HG03045 (cell line): ENCODE measurements around the gene ARPC5.
A peak's percentile ranks its signal among the peaks of the same experiment; 100 is the strongest.
"Not testable (repeated sequence)": the region's sequence is repeated elsewhere in the genome, so short reads cannot be mapped to it uniquely, and the experiment has no call there.

Source experiments
- ATAC-seq: cut with Tn5 transposase; IDR thresholded peaks from one replicate; pipeline ENCODE4 v1.9.1; 2021; ENCODE audit warnings: mild to moderate bottlenecking, moderate library complexity; ENCODE audit not compliant: unreplicated experiment

The ARPC5 gene

DNA sequence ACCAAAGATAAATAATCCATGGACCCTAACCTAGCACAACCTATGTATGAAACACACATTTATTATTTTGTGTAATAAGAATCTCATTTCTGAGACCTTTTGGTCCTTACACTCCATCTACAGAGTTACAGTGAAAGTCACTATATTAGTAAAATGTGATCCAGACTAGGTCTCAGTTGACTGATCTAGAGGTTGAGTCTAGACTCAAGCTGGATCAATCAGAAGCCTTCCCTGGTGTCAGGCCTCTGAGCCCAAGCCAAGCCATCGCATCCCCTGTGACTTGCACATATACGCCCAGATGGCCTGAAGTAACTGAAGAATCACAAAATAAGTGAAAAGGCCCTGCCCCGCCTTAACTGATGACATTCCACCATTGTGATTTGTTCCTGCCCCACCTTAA, 22.6 kb downstream of the ARPC5 start:
- not testable (repeated sequence) for ATAC-seq

DNA sequence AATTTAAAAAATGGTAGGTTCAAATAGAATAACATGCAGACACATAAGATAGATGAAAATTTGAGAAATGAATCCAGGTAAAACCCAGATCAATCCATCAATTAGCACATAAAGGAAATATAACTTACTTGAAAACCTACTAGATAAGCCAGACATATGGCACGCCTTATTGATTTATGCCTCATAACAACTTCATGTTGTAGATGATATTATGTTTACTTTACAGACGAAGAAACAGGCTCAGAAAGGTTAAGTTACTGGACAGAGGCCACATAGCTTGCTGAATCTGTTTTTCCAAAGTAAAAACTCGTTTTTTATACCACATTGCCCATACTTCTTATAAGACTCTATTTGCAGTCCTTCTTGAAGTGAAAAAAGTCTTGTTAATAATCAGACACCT, 23.2 kb downstream of the ARPC5 start:
- ATAC-seq = no peak

DNA sequence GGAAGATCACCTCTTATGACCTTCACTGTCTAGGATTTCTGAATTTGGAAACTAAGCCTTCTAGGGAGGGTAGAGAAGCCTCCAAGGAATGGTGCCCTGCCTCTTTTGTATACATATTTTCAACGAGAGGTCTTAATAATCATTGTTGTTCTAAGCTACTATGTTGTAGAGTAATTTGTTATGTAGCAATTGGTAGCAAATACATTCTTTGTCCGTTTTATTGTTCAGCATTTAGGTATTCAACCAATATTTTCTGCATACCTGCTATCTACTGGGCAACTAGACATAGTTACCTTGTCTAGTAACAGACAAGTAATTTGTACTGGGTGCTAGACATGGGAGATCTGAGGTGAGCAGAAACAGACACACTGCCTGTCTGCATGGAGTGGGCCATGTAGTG, 24.6 kb downstream of the ARPC5 start:
- ATAC-seq = no peak

DNA sequence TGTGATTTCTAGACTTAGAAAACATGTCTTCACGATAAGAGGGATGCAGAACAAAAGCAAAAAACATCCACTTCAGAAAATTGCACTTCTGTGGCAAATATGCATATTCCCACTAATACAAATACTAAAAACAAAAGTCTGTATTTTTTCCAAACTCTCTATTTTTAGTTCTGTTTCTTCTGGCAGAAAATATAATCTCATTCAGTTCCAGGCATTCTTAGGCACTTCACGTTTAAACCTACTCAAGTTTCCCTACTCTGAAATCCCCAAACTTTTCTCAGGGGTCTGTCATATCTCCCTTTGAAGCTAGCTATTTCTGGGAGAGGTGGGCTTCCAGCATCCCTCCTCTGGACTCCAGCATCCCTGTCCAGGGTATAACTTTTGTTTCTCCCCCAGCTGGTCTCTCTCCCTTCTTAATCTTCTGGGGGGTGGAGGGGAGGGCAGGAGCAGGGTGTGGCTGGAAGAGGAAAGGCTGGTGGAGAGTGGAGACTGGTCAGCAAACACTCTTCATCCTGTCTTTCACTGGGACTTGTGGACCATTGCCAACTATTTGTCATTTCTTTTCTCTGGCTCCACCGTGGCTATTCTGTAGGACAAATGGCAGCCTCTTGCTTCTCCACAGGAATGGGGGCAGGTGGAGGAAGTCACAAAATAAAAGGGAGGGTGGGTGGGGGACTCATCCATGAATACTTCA, 25.7 kb downstream of the ARPC5 start:
- no peak for ATAC-seq

DNA sequence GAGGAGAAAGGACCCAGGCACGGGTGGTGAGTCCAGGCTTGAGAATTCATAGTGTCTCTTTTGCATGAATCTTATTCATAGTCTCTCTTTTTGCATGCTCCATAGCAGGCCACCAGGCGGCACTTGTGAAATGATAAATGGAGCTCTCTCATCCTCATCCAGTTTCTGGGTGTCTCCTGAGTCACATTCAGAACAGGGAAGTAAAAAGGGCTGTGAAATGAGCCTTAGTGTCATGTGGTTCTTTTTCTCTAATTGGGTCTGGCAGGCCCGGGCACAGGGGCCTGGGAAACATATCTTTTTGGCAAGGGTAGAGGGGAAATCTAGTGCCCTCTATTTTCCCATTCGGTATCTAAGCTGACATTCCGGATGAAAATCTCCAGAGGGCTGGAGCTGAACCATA, 26.3 kb downstream of the ARPC5 start:
- peak; percentile 45 for ATAC-seq

DNA sequence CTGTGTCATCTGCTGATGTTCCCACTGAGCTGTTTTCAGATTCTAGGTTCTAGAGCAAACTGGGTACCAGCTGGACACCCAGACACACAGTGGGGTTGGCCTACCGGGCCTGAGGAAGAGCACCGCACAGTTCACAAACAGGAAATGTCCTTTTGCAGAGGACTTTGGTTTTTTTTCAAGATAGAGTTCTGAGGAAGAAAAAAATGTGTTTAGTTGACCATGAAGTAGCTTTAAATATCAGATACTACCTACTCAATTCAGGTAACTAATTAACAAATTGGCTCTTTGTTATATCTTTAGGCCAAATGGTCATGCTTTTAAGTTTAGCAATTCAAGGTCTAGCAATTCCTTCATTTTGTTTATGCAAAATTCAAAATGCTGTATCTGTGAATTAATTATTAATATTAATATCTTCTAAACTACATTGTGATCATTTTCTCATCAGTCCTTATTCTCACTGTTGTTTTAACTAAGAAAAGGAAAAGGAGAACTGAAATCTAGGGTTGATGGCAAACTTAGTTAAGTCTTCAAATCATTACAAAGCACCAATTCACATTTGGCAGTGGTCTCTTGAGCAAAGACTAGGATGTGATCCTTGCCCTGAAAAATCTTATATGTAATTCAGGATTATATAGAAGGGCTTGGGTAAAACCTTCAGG, 28.1 kb downstream of the ARPC5 start:
- ATAC-seq = no peak

DNA sequence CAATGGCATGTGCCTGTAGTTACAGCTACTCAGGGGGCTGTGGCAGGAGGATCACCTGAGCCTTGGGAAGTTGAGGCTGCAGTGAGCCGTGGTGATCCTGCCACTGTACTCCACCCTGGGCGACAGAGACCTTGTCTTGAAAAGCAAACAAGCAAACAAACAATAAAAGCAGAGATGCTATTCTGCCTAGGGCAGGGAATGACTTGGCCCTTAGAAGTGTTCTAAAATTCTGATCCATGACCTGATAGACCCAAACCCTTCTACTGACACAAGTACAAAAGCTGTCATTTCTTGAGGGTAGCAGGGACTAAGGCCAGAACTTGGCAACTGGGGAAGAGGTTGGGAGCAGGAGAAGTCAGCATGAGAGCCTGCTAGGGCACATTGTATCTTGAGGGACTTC, 29.7 kb downstream of the ARPC5 start:
- ATAC-seq = no peak

DNA sequence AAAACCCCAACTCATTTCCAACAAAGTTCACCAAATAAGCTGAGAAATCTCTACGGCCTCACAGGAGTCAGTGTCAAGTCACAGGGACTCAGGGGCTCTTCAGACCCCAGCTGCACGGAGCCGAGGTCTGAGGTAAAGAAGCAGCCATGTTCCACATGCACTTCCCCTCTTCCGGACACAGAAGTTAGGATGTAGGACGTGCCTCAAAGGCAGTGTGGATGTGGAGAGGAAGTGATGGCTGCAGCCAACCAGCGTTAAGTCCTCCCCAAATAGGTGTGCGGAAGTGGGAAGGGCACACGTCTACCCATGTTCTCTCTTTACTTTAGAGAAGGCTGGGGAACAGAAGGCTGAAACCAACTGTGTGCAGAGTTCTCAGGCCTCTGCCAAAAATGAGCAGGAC, 30.8 kb downstream of the ARPC5 start:
- no peak for ATAC-seq

DNA sequence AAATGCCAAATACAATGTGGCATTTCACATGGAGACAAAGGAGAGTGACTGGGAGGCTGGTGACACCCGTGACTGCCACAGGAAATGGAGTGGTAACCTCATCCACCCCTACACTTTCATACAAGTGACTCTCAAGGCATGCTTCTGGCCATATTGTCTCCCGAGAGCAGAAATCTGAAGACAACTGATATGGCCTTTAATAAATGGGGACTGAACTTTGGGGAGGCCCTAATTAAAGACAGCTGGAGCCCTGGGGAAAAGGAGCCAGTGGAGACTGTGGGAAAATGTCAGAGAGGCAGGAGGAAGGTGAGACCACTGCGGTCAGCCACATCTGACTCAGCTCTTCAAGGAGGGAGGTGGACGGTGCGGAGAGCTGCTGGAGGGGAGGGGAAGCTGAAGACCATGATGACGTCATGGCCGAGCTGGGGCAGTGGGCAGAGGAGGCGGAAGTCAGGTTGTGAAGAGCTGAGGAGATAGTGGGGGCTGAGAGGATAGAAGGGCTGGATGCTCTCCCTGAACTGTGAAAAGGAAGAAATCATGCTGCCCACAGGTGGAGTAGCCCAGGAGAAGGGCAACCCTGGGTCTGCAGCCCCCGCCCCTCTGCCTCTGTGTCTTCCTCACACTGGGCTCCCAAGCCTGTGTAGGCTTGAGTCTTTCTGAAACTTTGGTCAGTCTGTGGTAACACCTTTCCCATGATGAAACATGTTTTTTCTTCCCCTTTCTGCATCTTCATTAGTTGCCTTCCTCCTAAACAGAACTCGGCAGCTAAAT, 31.4 kb downstream of the ARPC5 start:
- ATAC-seq = no peak

DNA sequence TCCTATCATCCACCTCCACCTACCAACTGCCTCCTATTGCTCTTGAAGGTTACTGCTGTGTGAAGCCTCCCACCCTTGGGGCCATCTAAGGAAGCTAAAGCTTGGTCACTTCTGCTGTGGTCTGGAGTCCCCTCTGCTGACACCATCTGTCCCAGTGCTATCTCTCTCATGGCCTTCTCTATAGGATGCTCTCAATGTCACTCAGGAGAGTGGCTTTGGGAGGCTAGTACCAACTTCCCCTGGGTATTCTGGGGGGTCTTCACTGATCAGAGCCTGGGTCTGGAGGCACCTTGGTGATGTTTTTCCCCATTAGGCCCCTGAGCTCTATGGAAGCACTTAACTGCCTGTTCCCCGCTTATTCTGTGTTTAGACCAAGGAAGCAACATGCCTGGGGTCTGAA, 33.1 kb downstream of the ARPC5 start:
- no peak for ATAC-seq

DNA sequence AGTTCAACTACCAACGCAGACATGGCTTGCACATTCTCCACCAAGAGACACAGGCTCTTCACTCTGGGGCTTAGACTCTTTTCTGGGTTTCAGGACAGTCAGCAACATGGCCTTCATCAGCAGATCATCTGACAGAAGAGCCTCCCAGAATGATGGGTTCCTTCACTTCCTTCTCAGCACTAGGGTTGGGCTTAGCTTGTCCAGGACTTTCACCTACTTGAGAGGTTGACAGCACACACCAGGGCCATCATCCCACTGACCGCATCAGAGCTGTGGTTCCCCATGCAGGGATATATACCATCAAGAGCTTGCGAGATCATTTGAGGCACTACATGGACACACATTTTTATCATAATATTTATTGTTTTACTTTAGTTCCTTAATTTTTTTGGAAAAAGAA, 34.9 kb downstream of the ARPC5 start:
- no peak for ATAC-seq

DNA sequence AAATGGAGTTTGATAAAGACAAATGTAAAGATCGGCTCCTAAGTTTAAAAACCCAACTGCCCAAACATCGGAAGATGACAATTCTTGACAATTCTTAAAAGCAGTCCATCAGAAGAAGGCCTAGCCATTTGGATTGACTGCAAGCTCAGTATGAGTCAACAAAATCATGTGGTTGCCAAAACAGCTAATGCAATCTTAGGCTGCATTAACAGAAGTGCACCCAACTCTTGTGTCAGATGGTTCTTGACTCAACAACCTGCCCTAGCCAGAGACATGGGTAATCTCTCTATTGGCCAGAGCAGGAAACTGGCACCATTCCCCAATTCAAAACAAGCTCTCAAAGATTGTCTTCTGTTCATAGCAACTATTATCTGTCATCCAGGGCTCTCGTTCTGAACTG, 35.4 kb downstream of the ARPC5 start:
- ATAC-seq = no peak

DNA sequence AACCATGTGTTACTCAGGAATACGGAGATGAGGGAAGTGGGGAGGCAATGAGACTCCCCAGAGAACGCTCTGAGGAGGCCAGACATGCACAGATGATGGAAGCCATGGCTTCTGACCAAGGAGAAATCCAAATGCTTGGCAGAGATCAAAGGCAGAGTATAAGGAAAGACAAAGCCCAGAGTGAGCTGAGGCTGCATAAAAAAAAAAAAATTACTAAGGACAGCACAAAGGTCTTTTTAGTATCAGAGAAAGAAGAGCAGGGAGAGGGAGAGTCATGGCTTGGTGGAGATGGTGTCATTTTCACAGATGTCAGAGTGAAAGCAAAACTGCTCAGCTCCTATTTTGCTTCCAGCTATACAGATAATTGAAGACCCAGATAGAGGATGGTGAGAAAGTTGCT, 37.2 kb downstream of the ARPC5 start:
- peak; percentile 68 for ATAC-seq

DNA sequence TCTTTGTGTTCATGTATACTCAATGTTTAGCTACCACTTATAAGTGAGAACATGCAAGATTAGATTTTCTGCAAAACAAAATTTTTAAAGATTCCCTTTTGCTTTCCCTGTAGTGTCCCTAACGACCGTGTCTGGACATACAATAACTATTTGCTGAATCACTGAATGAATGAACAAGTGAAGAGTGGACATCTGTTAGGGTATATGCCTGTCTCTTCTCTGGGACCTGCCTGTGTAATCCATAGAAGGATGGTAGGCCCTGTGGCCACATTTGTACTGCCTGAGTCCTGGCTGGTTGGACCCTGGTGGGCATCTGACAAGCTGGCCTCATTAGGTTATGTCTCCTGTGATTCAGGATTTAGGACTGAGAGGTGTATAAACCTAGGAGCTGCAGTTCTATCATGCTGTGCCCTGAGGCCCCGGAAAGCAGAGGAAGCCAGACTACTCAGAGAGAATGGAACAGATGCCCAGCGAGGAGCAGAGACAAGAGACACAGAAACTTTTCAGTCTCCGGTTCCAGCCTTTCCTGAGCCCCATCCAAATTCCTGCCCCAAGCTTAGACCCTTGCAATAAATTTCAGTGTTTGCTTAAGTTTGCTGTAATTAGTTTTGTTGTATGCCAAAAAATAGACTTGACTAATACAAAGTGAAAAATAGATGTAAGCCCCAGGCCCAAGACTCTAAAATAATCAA, 37.8 kb downstream of the ARPC5 start:
- ATAC-seq = no peak

DNA sequence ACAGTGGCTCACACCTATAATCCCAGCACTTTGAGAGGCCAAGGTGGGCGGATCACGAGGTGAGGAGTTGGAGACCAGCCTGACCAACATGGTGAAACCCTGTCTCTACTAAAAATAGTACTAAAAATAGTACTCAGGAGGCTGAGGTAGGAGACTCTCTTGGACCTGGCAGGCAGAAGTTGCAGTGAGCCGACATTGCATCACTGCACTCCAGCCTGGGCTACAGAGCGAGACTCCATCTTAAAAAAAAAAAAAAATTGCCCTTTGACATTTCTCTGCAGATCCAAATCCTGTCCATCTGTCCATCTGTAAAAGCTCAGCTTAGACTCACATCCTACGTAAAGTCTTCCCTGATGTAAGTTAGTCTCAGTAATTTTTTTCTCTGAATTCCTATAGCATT, 39.1 kb downstream of the ARPC5 start:
- ATAC-seq = no peak

DNA sequence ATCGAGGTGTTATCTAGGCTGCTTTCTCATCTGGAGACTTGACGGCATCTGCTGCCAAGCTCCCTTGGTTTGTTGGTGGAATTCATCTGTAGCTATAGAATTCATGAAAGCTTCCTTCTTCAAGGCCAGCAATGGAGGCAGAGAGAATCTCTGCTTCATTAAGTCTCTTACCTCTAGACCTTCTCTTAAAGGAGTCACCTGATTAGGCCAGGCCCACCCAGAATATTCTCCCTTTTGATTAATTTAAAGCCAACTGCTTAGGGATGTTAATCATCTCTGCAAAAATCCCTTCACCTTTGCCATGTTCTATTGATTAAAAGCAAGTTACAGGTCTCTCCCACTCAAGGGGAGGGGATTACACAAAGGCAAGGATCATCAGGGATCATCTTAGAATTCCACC, 40.0 kb downstream of the ARPC5 start:
- ATAC-seq = no peak

DNA sequence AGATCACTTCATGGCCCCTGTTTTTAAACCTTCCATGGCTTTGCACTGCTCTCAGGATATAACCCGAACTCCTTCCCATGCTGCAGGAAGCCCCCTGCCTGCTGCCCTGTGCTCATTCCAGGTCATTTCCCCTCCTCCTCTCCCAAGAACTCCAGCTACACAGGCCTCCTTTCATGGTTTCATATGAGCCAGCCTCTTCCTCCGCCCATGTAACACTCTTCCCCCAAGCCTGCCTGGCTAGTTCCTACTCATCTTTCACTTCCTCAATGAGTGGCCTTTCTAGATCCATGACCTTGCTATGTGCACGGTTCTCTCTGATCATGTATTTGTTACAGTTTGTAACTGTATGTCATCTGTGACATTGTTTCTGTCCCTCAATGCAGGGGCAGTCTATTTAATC, 42.2 kb downstream of the ARPC5 start:
- ATAC-seq = peak; percentile 35

DNA sequence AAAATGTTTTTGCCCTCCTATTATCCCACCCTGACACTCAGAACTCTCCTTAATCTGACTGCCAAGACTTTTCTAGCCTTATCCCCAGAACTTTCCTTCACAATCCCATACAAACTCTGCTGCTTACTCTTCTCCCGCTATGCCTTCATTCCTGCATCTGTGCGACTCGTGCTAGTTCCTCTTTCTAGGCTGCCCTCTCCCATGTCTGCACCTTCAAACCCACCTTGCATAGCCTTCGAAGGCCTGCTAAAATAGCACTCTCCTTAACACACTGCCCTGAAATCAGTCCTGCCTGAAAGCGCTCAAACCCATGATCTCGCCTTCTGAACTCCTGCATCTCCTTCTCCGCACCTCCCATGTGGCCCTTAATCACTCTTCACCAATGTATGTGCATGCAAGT, 42.9 kb downstream of the ARPC5 start:
- ATAC-seq = no peak

DNA sequence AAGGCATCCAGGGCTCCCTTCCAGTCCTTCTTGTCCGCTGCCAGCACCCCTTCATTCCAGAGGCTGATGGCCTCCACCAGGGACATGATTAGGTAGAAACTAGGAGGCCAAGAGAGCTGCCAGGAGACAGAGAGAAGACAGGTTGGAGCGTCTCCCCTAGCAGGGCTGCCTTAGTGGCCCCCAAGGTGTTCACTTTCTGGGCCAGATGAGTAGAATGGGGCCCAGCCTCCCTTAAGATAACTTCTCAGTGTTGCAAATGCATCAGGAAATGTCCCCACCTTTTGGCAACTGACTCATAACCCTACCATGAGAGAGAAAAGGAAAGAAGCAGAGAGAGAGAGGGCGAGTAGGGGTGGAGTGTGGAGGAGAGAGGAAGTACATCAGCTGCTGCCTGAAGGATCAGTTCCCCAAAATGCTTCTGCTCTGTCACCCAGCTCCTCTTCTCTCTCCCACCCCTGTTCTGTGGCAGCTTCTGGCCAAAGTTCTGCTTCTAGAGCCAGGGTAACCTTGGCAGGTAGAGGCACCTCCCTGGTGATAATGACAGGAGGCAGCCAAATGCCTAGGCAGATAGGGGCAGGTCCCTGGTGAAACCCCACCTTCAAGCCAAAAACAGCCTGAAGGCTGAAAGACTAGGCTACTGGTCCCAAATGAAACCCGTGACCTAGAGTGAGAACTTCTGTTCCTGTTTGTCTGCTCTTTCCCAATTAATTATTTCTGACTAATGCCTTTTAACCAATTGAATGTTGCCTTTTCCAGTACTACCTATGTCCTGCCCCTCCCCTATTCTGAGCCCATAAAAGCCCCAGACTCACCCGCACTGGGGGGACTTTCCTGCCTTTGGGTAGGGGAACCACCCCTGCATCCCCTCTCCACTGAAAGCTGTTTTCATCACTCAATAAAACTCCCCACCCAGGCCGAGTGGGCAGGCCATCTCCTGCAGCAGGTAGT, 45.1 kb downstream of the ARPC5 start, which contains the start of gene NCF2:
NCF2 (minus strand) TSS at position 216 of the 948 bp plus-strand sequence; CDS start at position 86, 130 bp downstream.
- ATAC-seq = peak; percentile 85

DNA sequence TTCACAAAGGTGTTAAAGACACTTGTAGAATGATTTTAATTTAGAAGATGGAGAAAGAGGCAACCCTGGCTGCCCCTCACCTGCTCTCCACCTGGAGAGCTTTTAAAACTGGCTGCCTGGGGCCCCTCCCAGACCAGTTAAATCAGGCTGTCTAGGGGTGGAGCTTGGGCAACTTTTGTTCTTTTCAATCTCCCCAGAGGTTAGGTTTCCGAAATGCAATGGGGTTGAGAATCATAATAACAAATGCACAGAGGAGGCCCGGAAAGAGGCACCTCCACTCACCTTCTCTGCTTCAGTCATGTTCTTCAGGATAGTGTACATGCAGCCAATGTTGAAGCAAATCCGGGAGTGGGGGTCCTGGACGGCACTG, 45.7 kb downstream of the ARPC5 start:
- peak; percentile 11 for ATAC-seq
